Activated naive CD8-positive, alpha-beta T cell (primary cell): ENCODE measurements around the gene USP6NL.

ENCODE experiments used
- H3K27ac Mint-ChIP-seq: one replicate; pipeline ENCODE4 v1.8.0; 2021; ENCODE audit warnings: mixed read lengths
- H3K27me3 Mint-ChIP-seq: one replicate; pipeline ENCODE4 v1.8.0; 2021; ENCODE audit warnings: mixed read lengths
- H3K36me3 Mint-ChIP-seq: one replicate; pipeline ENCODE4 v1.8.0; 2021; ENCODE audit warnings: mixed read lengths
- H3K4me1 Mint-ChIP-seq: one replicate; pipeline ENCODE4 v1.8.0; 2021; ENCODE audit warnings: low read depth, mixed read lengths
- H3K4me3 Mint-ChIP-seq: one replicate; pipeline ENCODE4 v1.8.0; 2021; ENCODE audit warnings: mild to moderate bottlenecking, mixed read lengths
- H3K9me3 Mint-ChIP-seq: one replicate; pipeline ENCODE4 v1.8.0; 2021; ENCODE audit warnings: low read depth, mixed read lengths

USP6NL gene

DNA sequence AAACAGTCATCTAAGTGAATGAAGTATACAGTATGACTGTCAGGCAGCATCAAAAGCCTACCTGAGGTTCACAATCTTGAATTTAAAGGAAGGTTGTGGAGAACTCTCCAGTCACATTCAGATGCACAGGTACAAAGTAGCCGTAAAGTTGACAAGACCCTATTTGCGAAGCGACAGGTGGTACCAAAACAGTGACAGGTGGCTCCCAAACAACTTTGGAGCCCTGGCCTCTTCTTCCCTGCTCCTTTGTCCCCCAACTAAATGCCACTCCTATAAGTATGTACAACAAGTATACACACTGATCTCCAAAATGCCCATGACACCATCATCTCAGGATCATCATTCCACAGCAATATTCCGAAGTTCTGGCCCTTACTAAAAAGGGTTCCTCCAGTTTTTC lies 53.5 kb downstream of the USP6NL start:
- no peaks in the 10 kb centered on the region for H3K27me3 Mint-ChIP-seq
- H3K27ac Mint-ChIP-seq, result no peak overlapping the region
- peaks cover 15% of the 10 kb centered on the region for H3K36me3 Mint-ChIP-seq
- H3K4me3 Mint-ChIP-seq, result no peak overlapping the region
- H3K9me3 Mint-ChIP-seq, result no peaks in the 10 kb centered on the region
- peaks cover 19% of the 10 kb centered on the region for H3K4me1 Mint-ChIP-seq

DNA sequence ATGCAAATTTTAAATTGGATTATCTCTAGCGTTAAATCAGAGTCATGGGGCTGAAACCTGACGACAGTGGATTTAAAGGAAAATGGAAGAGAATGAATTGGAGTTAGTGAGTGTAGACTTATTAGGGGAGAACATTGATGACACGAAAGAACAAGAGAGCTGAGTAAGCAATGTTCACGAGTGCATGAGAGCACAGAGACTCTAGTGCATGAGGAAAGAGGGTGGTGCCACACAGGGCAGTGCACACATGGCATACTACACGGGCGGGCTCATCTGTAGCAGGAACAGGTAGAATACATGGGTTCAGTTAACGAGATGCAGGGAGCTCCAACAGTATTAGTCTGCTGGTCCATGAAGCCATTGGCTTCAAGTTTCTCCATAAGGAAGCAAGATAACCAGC lies 53.9 kb downstream of the USP6NL start:
- Mint-ChIP-seq H3K9me3 (no peaks in the 10 kb centered on the region), H3K27ac (no peak overlapping the region), H3K4me1 (peaks cover 22% of the 10 kb centered on the region), H3K27me3 (no peaks in the 10 kb centered on the region), H3K4me3 (no peak overlapping the region), H3K36me3 (peaks cover 15% of the 10 kb centered on the region)

DNA sequence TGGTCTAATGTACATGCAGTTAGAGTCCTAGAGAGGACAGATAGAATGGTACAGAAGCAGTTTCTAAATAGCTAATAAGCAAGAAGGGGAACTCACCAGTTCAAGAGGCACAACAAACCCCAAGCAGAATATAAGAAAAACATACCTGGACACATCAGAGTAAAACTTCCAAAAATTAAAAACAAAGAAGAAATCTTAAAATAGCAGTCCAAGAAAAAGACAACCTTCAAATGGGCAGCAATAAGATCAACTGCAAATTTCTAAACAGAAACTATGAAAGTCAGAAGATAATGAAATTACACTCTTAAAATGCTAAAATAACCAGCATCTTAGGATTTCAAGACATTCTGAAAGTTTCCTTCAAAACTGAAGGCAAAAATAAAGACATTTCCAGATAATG lies 55.9 kb downstream of the USP6NL start:
- Mint-ChIP-seq H3K4me3 (no peak overlapping the region), H3K9me3 (no peaks in the 10 kb centered on the region), H3K36me3 (peaks cover 12% of the 10 kb centered on the region), H3K27ac (no peak overlapping the region), H3K27me3 (no peaks in the 10 kb centered on the region), H3K4me1 (peaks cover 31% of the 10 kb centered on the region)

DNA sequence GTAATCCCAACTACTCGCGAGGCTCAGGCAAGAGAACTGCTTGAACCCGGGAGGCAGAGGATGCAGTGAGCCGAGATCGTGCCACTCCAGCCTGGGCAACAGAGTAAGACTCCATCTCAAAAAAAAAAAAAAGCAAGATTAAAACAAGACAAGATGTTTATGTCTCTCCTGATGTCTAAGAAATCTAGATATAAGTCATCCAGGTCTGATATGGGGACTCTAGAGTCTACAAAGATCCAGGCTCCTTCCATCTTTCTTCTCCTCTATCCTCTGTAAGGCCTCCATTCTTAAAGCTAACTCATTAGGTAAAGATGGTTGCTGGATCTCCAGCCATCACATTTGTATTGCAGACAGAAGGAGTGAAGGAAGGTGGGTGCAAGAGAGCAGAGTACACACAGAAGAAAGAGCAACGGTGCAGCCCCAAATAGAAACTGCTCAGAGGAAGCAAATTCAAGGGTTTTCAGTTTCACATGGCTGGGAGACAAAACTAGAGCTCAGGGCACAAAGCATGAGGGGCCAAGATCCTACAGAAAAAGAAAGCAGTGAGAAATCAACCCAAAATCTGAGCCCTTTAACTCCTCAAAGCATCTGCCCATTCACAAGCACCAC lies 57.6 kb downstream of the USP6NL start:
- H3K27ac Mint-ChIP-seq, result peak overlapping the region; percentile 9
- no peak overlapping the region for H3K4me3 Mint-ChIP-seq
- H3K9me3 Mint-ChIP-seq, result no peaks in the 10 kb centered on the region
- H3K4me1 Mint-ChIP-seq, result peaks cover 28% of the 10 kb centered on the region
- H3K27me3 Mint-ChIP-seq, result no peaks in the 10 kb centered on the region
- peaks cover 12% of the 10 kb centered on the region for H3K36me3 Mint-ChIP-seq

DNA sequence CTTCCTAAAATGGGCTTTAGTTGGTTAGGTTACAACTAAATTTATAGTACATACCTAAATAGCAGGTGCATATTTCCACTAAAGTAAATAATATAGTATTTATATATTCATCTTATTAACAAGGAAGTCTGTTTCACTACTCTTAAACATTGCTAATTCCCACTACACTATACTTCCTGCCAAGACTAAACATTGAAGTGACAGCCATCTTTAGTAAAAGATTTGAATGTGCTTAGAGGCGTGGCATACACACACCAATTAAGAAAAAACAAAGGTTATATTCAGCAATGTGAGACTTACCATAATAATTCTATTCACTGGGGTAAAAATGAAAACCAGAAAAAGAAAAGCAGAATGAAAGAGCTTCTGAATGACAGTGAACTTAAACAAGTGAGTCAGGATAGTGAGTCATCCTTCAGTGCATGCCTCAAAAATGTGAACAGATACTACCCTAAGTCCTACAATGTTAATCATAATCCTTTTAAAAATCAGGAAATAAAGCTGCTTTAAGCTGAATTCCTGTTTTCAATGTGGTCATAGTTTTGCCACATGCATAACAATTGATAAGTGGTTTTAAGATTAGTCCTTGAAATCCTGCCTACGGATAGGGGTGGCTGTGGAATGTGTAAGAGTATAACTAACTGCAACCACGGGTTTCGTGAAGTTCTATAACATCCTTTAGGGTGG lies 59.4 kb downstream of the USP6NL start:
- Mint-ChIP-seq H3K9me3 (no peaks in the 10 kb centered on the region), H3K4me3 (peak overlapping the region; percentile 50), H3K4me1 (peaks cover 26% of the 10 kb centered on the region), H3K27me3 (no peaks in the 10 kb centered on the region), H3K27ac (no peak overlapping the region), H3K36me3 (peaks cover 4% of the 10 kb centered on the region)

DNA sequence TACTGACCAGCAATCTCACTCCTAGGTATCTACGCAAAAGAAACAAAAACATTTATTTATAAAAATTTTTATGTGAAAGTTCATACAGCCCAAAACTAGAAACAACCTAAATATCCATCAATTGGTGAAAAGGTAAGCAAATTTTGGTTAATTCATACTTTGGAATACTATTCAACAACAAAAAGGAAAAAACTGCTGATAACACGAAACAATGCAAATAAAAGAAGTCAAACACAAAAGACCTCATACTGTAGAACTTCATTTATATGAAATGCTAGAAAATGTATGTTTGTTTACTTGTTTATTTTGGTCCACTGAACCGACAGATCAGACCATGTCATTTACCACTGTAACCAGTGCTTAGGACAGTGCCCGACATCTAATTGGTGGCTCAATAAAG lies 60.3 kb downstream of the USP6NL start:
- Mint-ChIP-seq H3K9me3 (no peaks in the 10 kb centered on the region), H3K4me1 (peaks cover 26% of the 10 kb centered on the region), H3K27me3 (no peaks in the 10 kb centered on the region), H3K27ac (no peak overlapping the region), H3K4me3 (no peak overlapping the region), H3K36me3 (peaks cover 4% of the 10 kb centered on the region)

DNA sequence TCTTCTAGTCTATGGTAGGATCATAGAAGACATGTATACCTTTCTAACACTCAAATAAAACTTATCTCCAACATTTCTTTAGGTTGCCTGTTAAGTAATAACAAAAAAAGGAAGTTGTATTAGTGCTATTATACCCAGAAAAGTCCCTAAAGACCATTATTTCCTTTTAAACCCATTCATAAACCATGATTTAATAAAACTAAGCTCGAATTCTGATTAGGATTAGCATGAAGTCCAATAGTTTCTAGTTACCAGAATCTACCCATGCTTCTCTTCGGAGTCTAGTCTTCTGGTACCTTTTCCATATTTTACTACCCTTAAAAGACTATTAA lies 62.7 kb downstream of the USP6NL start:
- Mint-ChIP-seq H3K27me3 (no peaks in the 10 kb centered on the region), H3K4me3 (no peak overlapping the region), H3K9me3 (no peaks in the 10 kb centered on the region), H3K36me3 (no peaks in the 10 kb centered on the region), H3K4me1 (peaks cover 17% of the 10 kb centered on the region), H3K27ac (no peak overlapping the region)

DNA sequence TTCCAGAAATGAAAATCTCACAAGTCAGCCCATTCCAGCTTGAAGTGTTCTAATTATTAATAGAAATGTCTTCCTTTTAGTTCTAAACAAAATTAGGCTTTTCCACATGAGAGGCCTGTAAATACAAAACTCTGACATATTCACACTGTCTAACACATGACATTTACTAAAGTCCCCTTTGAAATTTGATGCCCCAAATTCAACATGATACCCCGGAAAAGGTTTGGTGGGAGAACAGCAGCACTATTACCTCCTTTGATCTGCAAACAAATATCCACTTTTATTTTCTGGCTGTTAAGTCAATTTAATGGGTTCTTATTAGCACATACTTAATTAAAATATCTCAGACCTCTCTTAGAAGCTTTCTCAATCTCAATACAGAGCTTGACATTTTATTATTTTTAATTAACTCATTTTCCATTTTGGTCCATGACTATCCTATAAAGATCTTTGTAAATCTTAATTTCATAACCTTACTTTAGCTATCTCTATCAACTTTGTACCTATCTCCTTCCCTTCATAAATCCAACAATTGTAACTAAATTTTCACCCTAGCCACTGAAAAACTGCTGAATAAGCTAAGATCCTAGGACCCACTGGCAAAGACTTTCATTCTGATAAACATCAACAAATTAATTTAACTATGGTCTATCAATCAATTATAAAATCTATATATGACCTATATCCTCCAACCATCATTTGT lies 63.2 kb downstream of the USP6NL start:
- no peaks in the 10 kb centered on the region for H3K36me3 Mint-ChIP-seq
- peaks cover 16% of the 10 kb centered on the region for H3K4me1 Mint-ChIP-seq
- H3K9me3 Mint-ChIP-seq, result no peaks in the 10 kb centered on the region
- no peaks in the 10 kb centered on the region for H3K27me3 Mint-ChIP-seq
- H3K4me3 Mint-ChIP-seq, result no peak overlapping the region
- H3K27ac Mint-ChIP-seq, result no peak overlapping the region

DNA sequence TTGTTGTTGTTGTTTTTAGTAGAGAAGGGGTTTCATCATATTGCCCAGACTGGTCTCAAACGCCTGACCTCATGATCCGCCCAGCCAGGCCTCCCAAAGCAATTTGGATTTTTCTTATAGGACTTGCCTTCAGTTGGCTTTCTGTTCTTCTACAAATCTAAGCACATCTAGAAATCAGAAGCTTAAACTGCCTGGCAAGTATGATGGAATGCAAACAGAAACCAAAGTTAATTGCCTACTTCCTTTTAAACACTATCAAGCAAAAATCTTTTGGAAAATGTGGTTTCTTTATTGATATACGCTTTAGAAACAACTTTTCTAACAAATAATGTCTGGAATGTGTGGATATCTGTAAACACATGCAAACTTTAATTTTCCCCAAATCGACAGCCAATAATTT lies 64.9 kb downstream of the USP6NL start:
- Mint-ChIP-seq H3K4me1 (peaks cover 4% of the 10 kb centered on the region), H3K4me3 (no peak overlapping the region), H3K36me3 (no peaks in the 10 kb centered on the region), H3K27me3 (no peaks in the 10 kb centered on the region), H3K27ac (no peak overlapping the region), H3K9me3 (no peaks in the 10 kb centered on the region)

DNA sequence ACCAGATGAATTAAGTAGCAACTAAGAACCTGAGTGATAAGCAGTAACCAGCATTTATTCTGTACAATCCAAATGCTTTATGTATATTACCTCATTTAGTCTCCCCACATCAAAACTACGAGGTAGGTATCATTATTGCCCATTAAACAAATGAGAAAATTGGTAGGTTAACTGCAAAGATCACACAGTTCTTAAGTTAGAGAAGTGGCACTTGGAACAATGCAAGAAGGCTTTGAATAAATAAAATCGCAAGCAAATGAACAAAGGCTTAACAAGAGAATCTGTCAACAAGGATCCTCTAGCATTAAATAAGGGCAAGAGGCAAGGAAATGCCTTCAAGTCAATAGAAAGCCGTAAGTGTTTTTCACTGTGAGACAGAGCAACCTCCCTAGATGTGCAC lies 70.2 kb downstream of the USP6NL start:
- Mint-ChIP-seq H3K27me3 (no peaks in the 10 kb centered on the region), H3K36me3 (no peaks in the 10 kb centered on the region), H3K4me1 (peaks cover 13% of the 10 kb centered on the region), H3K4me3 (no peak overlapping the region), H3K9me3 (no peaks in the 10 kb centered on the region), H3K27ac (no peak overlapping the region)

DNA sequence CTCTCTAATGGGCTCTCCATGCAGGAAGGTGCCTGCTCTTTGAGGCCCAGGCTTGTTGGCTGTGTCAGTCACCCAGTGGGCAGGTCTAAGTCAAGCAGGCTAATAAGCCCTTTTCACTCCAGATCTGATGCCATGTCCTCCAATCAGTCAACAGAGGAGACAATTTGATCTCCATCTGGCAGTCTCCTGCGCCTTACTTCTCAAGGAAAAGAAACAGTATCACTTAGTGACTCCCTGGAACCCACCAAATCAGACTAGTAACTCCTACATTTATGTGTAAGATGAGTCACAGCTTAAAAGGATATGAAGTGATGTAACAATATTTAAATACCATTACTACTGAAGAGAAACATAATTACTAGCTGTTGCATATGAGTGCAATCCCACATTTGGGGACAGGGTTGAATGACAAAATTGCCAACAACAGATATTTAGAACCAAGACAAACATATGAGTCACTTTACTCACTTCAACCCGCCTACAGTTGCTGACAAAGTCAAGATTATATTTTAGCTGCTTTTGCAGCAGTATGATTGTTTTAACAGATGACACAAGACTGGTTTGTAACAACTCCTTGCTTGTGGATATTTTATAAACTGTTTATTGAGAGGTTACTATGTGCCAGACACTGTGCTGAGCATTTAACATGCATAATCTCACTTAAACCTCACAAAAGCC lies 72.1 kb downstream of the USP6NL start:
- H3K9me3 Mint-ChIP-seq, result no peaks in the 10 kb centered on the region
- H3K4me1 Mint-ChIP-seq, result peaks cover 13% of the 10 kb centered on the region
- no peak overlapping the region for H3K27ac Mint-ChIP-seq
- no peaks in the 10 kb centered on the region for H3K27me3 Mint-ChIP-seq
- no peaks in the 10 kb centered on the region for H3K36me3 Mint-ChIP-seq
- H3K4me3 Mint-ChIP-seq, result no peak overlapping the region

DNA sequence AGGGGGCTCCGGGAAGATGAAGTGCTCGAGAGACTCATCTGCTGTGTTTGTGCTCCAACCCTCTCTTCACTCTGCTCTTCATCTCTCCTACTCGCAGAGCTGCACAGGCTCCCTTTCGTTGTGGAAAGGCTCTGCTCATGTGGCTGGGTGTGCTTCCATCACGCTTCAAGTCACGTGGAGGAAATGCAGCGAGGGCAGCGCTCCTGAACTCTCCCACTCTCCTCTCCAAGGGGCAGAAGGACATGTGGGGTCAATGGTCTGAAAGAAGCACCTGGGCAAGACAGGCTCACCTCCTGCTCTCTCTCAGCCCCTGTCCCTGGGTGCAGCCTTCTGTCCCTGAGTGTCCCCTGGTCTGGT lies 72.6 kb downstream of the USP6NL start:
- H3K27ac Mint-ChIP-seq, result no peak overlapping the region
- H3K27me3 Mint-ChIP-seq, result no peaks in the 10 kb centered on the region
- no peaks in the 10 kb centered on the region for H3K9me3 Mint-ChIP-seq
- peaks cover 17% of the 10 kb centered on the region for H3K4me1 Mint-ChIP-seq
- no peak overlapping the region for H3K4me3 Mint-ChIP-seq
- H3K36me3 Mint-ChIP-seq, result no peaks in the 10 kb centered on the region

DNA sequence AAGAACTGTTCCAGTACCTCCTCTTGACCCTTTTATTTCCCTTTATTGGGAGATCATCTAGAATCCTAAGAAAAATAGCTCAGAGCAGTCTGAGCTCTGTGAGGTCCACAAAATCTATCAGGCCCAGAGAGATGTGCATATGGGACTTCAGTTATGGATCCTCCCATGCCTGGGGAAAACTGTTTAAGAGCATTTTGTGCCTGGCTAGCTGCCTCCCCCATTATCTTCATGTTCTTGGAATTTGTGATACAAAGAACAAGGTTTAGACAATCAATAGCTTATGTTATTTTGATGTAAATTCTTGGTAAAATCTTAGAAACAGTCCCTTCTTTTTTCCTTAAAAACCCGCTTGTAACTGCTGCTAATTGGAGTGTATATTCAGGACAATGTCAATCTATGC lies 75.2 kb downstream of the USP6NL start:
- Mint-ChIP-seq H3K4me1 (peaks cover 27% of the 10 kb centered on the region), H3K27me3 (no peaks in the 10 kb centered on the region), H3K4me3 (no peak overlapping the region), H3K27ac (no peak overlapping the region), H3K9me3 (no peaks in the 10 kb centered on the region), H3K36me3 (no peaks in the 10 kb centered on the region)

DNA sequence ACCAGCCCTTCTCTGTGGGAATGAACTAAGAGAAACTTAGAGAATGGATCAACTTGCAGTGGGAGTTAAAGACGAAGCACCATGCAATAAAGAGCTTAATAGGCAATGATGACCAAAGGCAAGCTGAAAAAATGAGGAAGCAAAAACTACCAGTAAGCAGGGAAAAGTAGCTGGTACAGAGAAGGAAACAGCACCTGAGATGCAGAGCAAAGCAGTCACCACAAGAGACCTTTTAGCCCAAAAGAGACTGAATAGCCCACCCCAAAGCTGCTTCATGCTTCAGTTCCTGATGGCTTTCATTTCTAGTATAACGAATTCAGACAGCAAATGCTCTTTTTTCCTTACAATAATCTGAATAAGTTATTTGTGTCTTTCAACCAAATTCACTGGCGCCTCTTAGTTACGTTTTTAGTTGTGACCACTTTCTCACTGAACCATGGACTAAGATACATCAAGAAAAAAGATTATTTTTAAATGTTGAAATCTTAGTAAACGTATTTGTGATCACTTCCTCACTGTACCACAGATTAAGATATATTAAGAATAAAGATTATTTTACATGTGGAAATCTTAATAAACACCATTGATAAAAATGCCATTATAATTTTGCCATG lies 76.0 kb downstream of the USP6NL start:
- no peak overlapping the region for H3K27ac Mint-ChIP-seq
- no peak overlapping the region for H3K4me3 Mint-ChIP-seq
- H3K27me3 Mint-ChIP-seq, result no peaks in the 10 kb centered on the region
- H3K36me3 Mint-ChIP-seq, result no peaks in the 10 kb centered on the region
- peaks cover 27% of the 10 kb centered on the region for H3K4me1 Mint-ChIP-seq
- no peaks in the 10 kb centered on the region for H3K9me3 Mint-ChIP-seq

DNA sequence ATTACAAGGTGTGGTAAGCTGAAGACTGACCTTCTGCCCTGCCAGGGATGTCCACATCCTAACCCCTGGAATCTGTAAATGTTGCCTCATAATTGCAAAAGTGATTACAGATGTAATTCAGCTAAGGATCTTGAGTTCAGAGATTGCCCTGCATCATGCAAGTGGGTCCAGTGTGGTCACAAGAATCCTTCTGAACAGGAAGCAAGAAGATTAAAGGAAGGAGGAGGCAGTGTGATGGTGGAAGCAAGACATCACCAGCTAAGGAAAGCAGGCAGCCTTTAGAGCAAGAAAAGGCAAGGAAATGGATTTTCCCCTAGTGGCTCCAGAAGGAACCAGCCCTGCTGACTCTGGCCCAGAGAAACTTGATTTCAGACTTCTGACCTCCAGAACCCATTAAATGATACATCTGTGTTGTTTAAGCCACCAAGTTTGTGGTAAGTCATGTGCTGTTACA lies 78.1 kb downstream of the USP6NL start:
- Mint-ChIP-seq H3K4me1 (peaks cover 28% of the 10 kb centered on the region), H3K36me3 (no peaks in the 10 kb centered on the region), H3K9me3 (no peaks in the 10 kb centered on the region), H3K27me3 (no peaks in the 10 kb centered on the region), H3K4me3 (no peak overlapping the region), H3K27ac (no peak overlapping the region)
